Epithelial cell of proximal tubule (primary cell): ENCODE measurements around the gene UPK2. TPM values are rescaled to one million over a fixed set of nuclear protein-coding genes. Genes with fewer than 3 reads are reported as not detected.
A peak's percentile ranks its signal among the peaks of the same experiment; 100 is the strongest.

Experiments
- DNase-seq: peaks from one replicate; pipeline ENCODE4 v3.0.0-alpha.2; 2011; ENCODE audit warnings: low read depth
- H3K4me3 ChIP-seq: 2 replicates; pipeline ENCODE4 v1.5.1; 2011; ENCODE audit warnings: low read depth, mild to moderate bottlenecking, low read length
- total RNA-seq: library from RNA; depleted of rRNA; stranded (reverse); fragments of >200 nt; gene quantifications from 2 replicates; pipeline ENCODE4 v1.2.3, GENCODE V29; 2015
- TF ChIP-seq, protein P1 (sequence below): conservative IDR thresholded peaks from 2 replicates; pipeline ENCODE4 v1.5.1; 2012; ENCODE audit warnings: low read depth, mild to moderate bottlenecking, low read length

Gene UPK2
- total RNA-seq, 1 donor from 2014 or later: not detected

DNA sequence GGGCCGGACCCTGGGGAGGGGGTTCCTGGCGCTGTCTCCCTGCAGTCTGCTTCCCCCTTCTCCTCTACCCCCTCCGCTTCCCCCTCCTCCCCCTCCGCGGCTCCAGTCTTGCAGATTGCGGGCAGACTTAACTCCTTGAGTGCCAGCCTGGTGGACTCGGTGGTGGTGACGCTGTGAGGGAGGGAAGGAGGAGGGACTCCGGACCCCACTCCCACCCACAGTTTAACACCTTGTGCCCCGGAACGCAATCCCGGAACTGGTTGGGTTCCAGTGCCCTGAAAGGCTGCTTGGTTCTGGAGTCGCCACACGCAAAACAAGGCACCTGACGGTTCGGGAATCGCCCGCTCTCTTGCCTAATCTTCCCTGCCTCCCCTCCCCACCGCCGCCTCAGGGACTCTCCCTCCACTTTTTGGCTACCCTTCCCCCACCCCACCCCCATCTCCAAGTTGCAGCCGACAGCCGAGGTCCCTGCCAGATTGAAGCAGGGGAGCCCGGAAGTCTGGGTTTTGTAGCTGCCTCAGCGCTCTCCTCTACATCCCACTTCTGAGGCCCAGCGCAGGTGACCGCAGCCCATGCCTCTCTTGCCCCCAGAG, 26.5 kb upstream of the UPK2 start:
- no peak for DNase-seq
- H3K4me3 ChIP-seq: peak overlapping the region; percentile 63
- TF ChIP-seq, protein P1, sequence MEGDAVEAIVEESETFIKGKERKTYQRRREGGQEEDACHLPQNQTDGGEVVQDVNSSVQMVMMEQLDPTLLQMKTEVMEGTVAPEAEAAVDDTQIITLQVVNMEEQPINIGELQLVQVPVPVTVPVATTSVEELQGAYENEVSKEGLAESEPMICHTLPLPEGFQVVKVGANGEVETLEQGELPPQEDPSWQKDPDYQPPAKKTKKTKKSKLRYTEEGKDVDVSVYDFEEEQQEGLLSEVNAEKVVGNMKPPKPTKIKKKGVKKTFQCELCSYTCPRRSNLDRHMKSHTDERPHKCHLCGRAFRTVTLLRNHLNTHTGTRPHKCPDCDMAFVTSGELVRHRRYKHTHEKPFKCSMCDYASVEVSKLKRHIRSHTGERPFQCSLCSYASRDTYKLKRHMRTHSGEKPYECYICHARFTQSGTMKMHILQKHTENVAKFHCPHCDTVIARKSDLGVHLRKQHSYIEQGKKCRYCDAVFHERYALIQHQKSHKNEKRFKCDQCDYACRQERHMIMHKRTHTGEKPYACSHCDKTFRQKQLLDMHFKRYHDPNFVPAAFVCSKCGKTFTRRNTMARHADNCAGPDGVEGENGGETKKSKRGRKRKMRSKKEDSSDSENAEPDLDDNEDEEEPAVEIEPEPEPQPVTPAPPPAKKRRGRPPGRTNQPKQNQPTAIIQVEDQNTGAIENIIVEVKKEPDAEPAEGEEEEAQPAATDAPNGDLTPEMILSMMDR: no peak

DNA sequence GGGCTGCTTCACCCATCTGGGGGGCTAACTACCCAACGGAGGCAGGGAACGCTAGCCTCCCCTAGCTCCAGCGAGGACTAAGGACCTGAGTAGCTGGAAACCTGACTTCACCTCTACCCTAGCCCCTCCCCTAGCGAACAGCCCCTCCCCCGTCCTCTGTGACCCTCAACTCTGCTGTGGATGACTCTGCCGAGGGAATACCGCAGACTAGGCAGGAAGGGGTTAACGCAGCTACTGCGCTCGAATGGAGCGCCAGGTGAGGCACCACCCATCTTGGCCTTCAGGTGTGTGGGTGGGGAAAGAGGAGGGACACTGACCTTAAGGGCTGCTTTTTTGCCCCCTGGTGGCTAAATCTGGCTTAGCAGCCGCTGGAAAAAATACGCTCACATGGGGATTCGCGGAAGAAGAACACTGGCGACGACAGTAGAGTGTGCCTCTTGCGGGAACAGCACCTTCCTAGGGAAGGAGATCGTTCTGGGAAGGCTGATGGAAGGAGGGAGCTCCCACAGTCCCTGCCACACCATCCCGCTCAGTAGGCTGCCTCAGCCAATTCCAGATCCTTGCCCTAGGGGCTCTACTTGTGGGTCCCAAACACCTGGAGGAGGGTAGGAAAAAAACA, 25.9 kb upstream of the UPK2 start:
- H3K4me3 ChIP-seq: peak overlapping the region; percentile 63
- DNase-seq: no peak
- TF ChIP-seq, protein P1: peak; percentile 90

DNA sequence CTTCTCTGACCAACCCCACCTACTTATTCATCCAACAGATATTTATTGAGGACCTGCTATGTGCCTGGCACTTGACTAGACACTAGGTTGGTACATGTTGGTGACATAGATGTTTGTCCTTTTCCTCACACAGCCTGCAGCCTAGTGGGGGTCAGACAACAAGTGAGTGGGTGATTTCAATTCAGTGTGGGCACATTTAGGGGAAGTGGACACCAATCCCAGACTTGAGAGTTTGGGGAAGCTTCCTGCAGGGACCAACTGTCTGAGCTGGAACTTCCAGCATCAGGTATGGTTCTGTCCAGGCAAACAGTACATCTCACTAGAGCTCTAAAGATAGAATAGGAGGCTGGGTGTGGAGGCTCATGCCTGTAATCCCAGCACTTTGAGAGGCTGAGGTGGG, 24.5 kb upstream of the UPK2 start:
- no peak overlapping the region for H3K4me3 ChIP-seq
- TF ChIP-seq, protein P1: no peak
- DNase-seq: no peak

DNA sequence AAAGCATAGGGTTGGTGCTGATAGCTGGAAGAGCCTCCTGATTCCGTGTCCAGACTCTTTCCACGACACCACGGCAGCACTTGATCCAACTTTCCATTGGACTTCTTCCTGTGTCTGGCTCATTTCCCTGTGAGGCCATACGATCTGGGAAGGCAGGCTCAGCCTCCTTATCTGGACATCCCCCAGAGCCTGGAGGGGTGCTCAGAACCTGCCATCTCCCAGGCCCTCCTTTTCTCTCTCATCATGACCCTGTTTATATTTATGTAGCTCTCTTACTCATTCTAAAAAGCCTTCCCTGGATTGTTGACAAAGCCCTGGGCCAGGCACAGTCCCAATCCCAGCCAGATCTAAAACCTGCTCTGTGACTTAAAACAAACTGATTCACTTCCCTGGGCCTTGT, 22.6 kb upstream of the UPK2 start:
- DNase-seq: no peak
- TF ChIP-seq, protein P1: no peak
- H3K4me3 ChIP-seq: no peak overlapping the region

DNA sequence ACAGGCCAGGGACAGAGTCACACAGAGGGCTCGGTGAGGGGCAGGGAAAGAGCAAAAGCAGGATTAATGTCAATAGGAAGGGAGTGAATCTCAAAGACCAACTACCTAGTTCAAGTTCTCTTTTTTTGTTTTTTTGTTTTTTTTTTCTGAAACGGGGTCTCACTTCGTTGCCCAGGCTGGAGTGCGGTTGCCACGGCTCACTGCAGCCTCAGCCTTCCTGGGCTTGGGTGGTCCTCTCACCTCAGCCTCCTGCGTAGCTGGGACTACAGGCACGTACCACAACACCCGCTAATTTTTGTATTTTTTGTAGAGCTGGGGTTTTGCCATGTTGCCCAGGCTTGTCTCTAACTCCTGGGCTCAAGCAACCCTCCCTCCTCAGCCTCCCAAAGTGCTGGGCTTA, 20.7 kb upstream of the UPK2 start:
- DNase-seq: no peak
- H3K4me3 ChIP-seq: no peak overlapping the region
- TF ChIP-seq, protein P1: no peak

GRCh38 chr11:118938491-118939403, 17.4 kb upstream of the UPK2 start:
- H3K4me3 ChIP-seq: no peak overlapping the region
- TF ChIP-seq, protein P1: no peak
- DNase-seq: peak; percentile 71
